B cell (primary cell): ENCODE results near the gene ORC5. TPM values are rescaled to one million over a fixed set of nuclear protein-coding genes. Genes with fewer than 3 reads are reported as not detected.

Experiments
- ATAC-seq: fragments of 200-7000 bp; cut with Tn5 transposase; one replicate; pipeline ENCODE4 v1.10.0; 2021; ENCODE audit warnings: low read depth, mild to moderate bottlenecking, moderate number of reproducible peaks, moderate library complexity
- CTCF ChIA-PET: fragments of 350-600 bp; sonication (Branson Sonifier 250); formaldehyde crosslinking; loops from one replicate; lab custom pipeline; 2021; ENCODE audit warnings: antibody characterized with exemption, inconsistent platforms; lab: Charles Lee
- POLR2A ChIA-PET: fragments of 350-600 bp; sonication (Branson Sonifier 250); formaldehyde crosslinking; loops from one replicate; lab custom pipeline; 2021; ENCODE audit warnings: antibody characterized with exemption; lab: Charles Lee
- DNase-seq: peaks from one replicate; pipeline ENCODE4 v3.0.0; 2013
- H2AFZ ChIP-seq: 2 replicates; pipeline ENCODE4 v1.6.1; 2012; ENCODE audit warnings: mild to moderate bottlenecking, low read depth, low read length; ENCODE audit not compliant: insufficient read depth, poor library complexity, severe bottlenecking
- H3K27ac ChIP-seq, 2 donors: 1 replicate in 1 of 2; 2 replicates in 1 of 2; pipeline ENCODE4 v1.5.1; 2012 to 2013; ENCODE audit warnings: low read length in 2 of 2, mild to moderate bottlenecking in 2 of 2, moderate library complexity in 1 of 2
- H3K27me3 ChIP-seq, 4 experiments: fragments of 200-600 bp in 1 of 4; sonication (generic) in 1 of 4; replicated peaks in 1 of 4; 1 replicate in 2 of 4; 2 replicates in 2 of 4; pipeline versions ENCODE4 v1.6.1 to v1.7.0; 2013 to 2016; ENCODE audit warnings: low read length in 3 of 4, mild to moderate bottlenecking in 2 of 4, mixed read lengths in 1 of 4, moderate library complexity in 1 of 4; ENCODE audit not compliant: insufficient read depth in 4 of 4, control insufficient read depth in 3 of 4; ENCODE audit errors: control extremely low read depth in 1 of 4
- H3K36me3 ChIP-seq, 2 experiments: replicated peaks in 1 of 2; 1 replicate in 1 of 2; 2 replicates in 1 of 2; pipeline versions ENCODE4 v1.6.1 to v1.7.1; 2013; ENCODE audit warnings: low read length in 1 of 2; ENCODE audit not compliant: insufficient read depth in 2 of 2, control insufficient read depth in 1 of 2; ENCODE audit errors: control extremely low read depth in 1 of 2, extremely low read depth in 1 of 2
- H3K4me1 ChIP-seq, 2 donors: fragments of 200-600 bp in 1 of 2; sonication (generic) in 1 of 2; 1 replicate in 1 of 2; 2 replicates in 1 of 2; pipeline versions ENCODE4 v1.5.1 to v1.6.1; 2013 to 2017; ENCODE audit warnings: low read length in 2 of 2; ENCODE audit not compliant: control insufficient read depth in 2 of 2, insufficient read depth in 2 of 2
- H3K4me2 ChIP-seq: replicated peaks from 2 replicates; pipeline ENCODE3; 2012; ENCODE audit warnings: mild to moderate bottlenecking, low read depth, low read length; ENCODE audit not compliant: poor library complexity, severe bottlenecking
- H3K4me3 ChIP-seq, 5 experiments: fragments of 200-600 bp in 1 of 5; sonication (generic) in 1 of 5; 1 replicate in 3 of 5; 2 replicates in 2 of 5; pipeline versions ENCODE4 v1.5.1 to v1.7.0; 2011 to 2016; ENCODE audit warnings: low read length in 4 of 5, mild to moderate bottlenecking in 4 of 5, low read depth in 2 of 5, control low read depth in 1 of 5, moderate library complexity in 1 of 5; ENCODE audit not compliant: insufficient read depth in 1 of 5; ENCODE audit errors: control extremely low read depth in 1 of 5, extremely low read depth in 1 of 5
- H3K79me2 ChIP-seq: fragments of 200-600 bp; sonication (generic); one replicate; pipeline ENCODE4 v1.6.0; 2016; ENCODE audit warnings: low read length; ENCODE audit not compliant: control insufficient read depth, insufficient read depth
- H3K9ac ChIP-seq: fragments of 200-600 bp; sonication (generic); 2 replicates; pipeline ENCODE4 v1.6.1; 2017; ENCODE audit warnings: mild to moderate bottlenecking, low read length, moderate library complexity
- H3K9me3 ChIP-seq, 3 donors: one replicate each; pipeline versions ENCODE4 v1.6.1 to v1.7.1; 2013; ENCODE audit warnings: low read length in 2 of 3; ENCODE audit not compliant: control insufficient read depth in 2 of 3, insufficient read depth in 1 of 3; ENCODE audit errors: control extremely low read depth in 1 of 3
- H4K20me1 ChIP-seq: 2 replicates; pipeline ENCODE4 v1.6.0; 2012; ENCODE audit warnings: mild to moderate bottlenecking, low read length; ENCODE audit not compliant: insufficient read depth, control insufficient read depth, poor library complexity, severe bottlenecking
- H3K27ac Mint-ChIP-seq: one replicate; pipeline ENCODE4 v1.8.0; 2021; ENCODE audit warnings: mixed read lengths
- H3K27me3 Mint-ChIP-seq: one replicate; pipeline ENCODE4 v1.8.0; 2021; ENCODE audit warnings: mixed read lengths
- H3K4me1 Mint-ChIP-seq: one replicate; pipeline ENCODE4 v1.8.0; 2021; ENCODE audit warnings: mixed read lengths
- H3K4me3 Mint-ChIP-seq: one replicate; pipeline ENCODE4 v1.8.0; 2021; ENCODE audit warnings: mixed read lengths
- H3K9me3 Mint-ChIP-seq: one replicate; pipeline ENCODE4 v1.8.0; 2022; ENCODE audit warnings: mixed read lengths; ENCODE audit not compliant: insufficient read depth
- EZH2 ChIP-seq: IDR thresholded peaks from 2 replicates; pipeline ENCODE4 v1.6.1; 2012; ENCODE audit warnings: borderline replicate concordance, low read depth, mild to moderate bottlenecking, moderate library complexity, low read length; ENCODE audit not compliant: insufficient read depth, poor library complexity, severe bottlenecking
- WGBS: methylation state at CpG from one replicate; pipeline ENCODE4 v1.1.5; 2013; ENCODE audit warnings: missing lambda C conversion rate; ENCODE audit not compliant: insufficient coverage; 5-methylcytosine and 5-hydroxymethylcytosine counted together
- intact Hi-C: fragments of 100-400 bp; cut with micrococcal nuclease; formaldehyde crosslinking; loops from one replicate; pipeline ENCODE4 v1.10.0; 2022
- polyA plus RNA-seq: library from polyadenylated mRNA; depleted of rRNA; stranded (reverse); fragments of >200 nt; gene quantifications from 2 replicates; pipeline ENCODE4 v1.2.3, GENCODE V29; 2012
- total RNA-seq, 2 donors: library from RNA; stranded (reverse); fragments of 120-200 nt in 1 of 2; gene quantifications; 1 replicate in 1 of 2; 2 replicates in 1 of 2; pipeline versions ENCODE4 v1.2.3 to v1.2.4, GENCODE V29; 2013 to 2022
- TF ChIP-seq, protein P1 (sequence below): fragments of 200-600 bp; IDR thresholded peaks from one replicate; pipeline ENCODE4 v1.8.0; 2022; ENCODE audit warnings: antibody characterized with exemption, mild to moderate bottlenecking

Gene ORC5
- total and polyA plus RNA-seq, 2 donors (not counting 1 experiment from before 2014, with no cell fraction given): 6.8 to 20.2 TPM

DNA sequence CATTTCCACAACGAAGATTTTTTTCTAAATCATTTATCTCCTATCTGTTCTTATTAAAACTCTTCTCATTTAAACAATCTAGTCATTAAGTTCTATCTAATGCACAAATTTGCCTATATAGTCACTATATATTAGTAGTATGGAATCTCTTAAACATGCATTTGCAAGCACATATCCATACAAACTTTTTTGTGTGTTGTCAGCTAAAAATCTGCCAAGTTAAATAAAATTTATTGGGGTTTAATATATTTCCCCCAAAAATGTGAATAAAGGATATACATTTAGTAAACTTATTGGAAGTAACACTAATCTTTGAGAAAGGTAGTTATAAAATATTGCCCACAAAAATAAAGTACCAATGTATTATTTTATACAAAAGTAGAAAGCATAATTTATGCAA is 55.3 kb downstream of the ORC5 start:
- no peak overlapping the region for H3K4me3 ChIP-seq
- H3K9ac ChIP-seq: no peak overlapping the region
- Mint-ChIP-seq H3K9me3 (no peaks in the 10 kb centered on the region), H3K4me1 (no peaks in the 10 kb centered on the region), H3K27me3 (no peaks in the 10 kb centered on the region), H3K4me3 (no peak overlapping the region), H3K27ac (no peak overlapping the region)
- peaks cover 0 to 3% of the 10 kb centered on the region in 2 experiments for H3K36me3 ChIP-seq
- no peak for ATAC-seq
- H3K79me2 ChIP-seq: no peaks in the 10 kb centered on the region
- no peak overlapping the region for H3K4me2 ChIP-seq
- ChIA-PET CTCF (no interaction called here), POLR2A (no interaction called here)
- no peak for DNase-seq
- no peaks in the 10 kb centered on the region for H3K27me3 ChIP-seq
- intact Hi-C loops: no loop called here
- H3K27ac ChIP-seq: no peak overlapping the region
- no peaks in the 10 kb centered on the region for H4K20me1 ChIP-seq
- no CpG with 5 or more reads among the region's 1 CpG for WGBS
- H3K4me1 ChIP-seq: no peaks in the 10 kb centered on the region
- no peaks in the 10 kb centered on the region for H3K9me3 ChIP-seq
- TF ChIP-seq, protein P1, sequence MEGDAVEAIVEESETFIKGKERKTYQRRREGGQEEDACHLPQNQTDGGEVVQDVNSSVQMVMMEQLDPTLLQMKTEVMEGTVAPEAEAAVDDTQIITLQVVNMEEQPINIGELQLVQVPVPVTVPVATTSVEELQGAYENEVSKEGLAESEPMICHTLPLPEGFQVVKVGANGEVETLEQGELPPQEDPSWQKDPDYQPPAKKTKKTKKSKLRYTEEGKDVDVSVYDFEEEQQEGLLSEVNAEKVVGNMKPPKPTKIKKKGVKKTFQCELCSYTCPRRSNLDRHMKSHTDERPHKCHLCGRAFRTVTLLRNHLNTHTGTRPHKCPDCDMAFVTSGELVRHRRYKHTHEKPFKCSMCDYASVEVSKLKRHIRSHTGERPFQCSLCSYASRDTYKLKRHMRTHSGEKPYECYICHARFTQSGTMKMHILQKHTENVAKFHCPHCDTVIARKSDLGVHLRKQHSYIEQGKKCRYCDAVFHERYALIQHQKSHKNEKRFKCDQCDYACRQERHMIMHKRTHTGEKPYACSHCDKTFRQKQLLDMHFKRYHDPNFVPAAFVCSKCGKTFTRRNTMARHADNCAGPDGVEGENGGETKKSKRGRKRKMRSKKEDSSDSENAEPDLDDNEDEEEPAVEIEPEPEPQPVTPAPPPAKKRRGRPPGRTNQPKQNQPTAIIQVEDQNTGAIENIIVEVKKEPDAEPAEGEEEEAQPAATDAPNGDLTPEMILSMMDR: no peak
- no peak for TF ChIP-seq EZH2
- H2AFZ ChIP-seq: no peak overlapping the region

DNA sequence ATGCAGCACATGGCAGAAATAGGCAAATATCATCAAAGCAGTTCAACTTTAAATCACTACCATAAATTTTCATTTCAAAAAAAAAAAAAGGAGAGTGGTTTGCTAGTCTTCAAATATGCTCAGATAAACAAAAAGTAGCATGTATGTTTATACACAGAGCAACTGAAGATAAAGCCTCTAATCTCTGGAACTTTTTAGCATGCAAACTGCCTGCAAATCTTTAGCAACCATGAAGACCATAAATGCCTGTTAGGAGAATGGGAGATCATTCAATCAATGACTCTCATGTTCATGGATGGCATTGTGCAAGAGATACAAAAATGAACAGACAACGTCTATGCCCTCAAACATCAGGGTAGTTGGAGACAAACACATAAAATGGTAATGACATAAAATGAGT is 57.3 kb downstream of the ORC5 start:
- peaks cover 0 to 3% of the 10 kb centered on the region in 2 experiments for H3K36me3 ChIP-seq
- H3K4me1 Mint-ChIP-seq: no peaks in the 10 kb centered on the region
- TF ChIP-seq, protein P1: no peak
- H3K4me2 ChIP-seq: no peak overlapping the region
- H3K4me1 ChIP-seq: no peaks in the 10 kb centered on the region
- H3K9me3 ChIP-seq: no peaks in the 10 kb centered on the region
- no peaks in the 10 kb centered on the region for H3K79me2 ChIP-seq
- H4K20me1 ChIP-seq: no peaks in the 10 kb centered on the region
- intact Hi-C loops: no loop called here
- DNase-seq: no peak
- no peak overlapping the region for H3K4me3 Mint-ChIP-seq
- no peak overlapping the region for H3K27ac ChIP-seq
- H3K27me3 ChIP-seq: no peaks in the 10 kb centered on the region
- H3K27me3 Mint-ChIP-seq: no peaks in the 10 kb centered on the region
- no peak overlapping the region for H3K27ac Mint-ChIP-seq
- no peak for ATAC-seq
- H2AFZ ChIP-seq: no peak overlapping the region
- no CpG with 5 or more reads among the region's 1 CpG for whole genome bisulfite sequencing
- CTCF ChIA-PET: no interaction called here
- no peak overlapping the region for H3K9ac ChIP-seq
- H3K4me3 ChIP-seq: no peak overlapping the region
- POLR2A ChIA-PET: no interaction called here
- no peaks in the 10 kb centered on the region for H3K9me3 Mint-ChIP-seq
